GM19328 (cell line): ENCODE data around the gene TPSG1.

Source experiments
- ATAC-seq: cut with Tn5 transposase; IDR thresholded peaks from one replicate; pipeline ENCODE4 v1.9.1; 2021; ENCODE audit warnings: mild to moderate bottlenecking, moderate library complexity; ENCODE audit not compliant: unreplicated experiment

TPSG1 gene

DNA sequence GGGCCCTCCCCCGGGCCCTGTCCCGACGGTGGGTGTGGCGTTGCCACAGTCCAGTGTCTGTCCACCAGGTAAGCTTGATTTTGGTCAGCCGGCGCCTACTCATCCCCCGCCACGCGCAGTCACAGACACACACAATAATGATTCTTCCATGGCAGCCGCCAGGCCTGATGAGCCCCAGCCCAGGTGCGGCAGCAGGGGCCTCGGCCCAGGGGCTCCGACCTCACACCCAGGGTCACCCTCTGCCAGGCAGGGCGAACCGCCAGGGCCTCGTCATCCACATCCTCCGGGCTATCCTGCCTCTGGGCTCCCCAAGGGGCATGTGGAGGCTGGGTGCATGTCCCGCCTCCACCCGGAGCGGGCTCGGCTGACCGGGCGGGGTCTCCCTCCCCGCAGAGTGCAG is 7.5 kb downstream of the TPSG1 start:
- ATAC-seq = no peak

DNA sequence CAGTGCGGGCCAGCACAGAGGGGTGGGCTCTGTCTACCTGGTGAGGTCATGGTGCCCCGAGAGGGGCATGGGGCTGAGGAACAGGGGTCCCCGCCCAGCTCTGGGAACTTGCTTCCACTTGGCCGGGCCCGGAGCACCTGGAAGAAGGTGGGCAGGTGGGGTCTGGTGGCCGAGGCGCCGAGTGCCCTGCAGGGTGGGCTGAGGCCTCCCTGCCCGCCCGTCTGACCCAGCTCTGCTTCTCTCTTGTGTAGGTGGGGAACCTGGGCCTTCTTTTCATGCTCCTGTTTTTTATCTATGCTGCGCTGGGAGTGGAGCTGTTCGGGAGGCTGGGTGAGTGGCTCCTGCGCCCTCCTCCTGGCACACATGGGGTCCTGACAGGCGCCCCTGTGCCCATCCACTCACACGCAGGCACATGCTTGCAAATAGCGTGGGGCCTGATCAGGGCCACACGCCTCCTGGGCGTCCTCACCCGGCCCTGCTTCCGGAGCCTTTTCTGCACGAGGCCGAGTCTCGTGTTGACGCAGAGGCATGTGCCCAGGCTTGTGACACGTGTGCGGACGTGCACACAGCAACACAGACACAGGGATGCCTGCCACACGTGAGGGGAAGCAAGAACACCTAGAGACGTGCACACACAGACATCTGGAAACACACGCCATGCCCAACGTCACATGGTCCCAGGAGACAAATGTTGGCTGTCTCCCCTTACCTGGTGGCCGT is 8.2 kb downstream of the TPSG1 start:
- no peak for ATAC-seq

DNA sequence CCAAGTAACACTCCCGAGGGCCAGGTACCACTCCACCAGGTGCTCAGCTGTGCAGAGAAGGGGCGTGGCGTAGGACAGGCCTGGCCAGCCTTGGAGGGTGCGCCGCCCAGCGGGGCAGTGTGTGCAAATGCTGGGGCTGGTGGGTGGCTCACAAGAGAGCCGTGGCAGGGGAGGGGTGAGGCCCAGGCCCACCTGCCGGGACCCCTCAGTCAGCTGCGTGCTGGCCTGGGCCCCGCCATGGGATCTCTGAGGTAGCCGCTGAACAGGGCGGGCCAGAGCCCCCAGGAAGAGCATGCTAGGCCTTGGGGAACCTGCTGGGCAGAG is 8.8 kb downstream of the TPSG1 start:
- no peak for ATAC-seq

DNA sequence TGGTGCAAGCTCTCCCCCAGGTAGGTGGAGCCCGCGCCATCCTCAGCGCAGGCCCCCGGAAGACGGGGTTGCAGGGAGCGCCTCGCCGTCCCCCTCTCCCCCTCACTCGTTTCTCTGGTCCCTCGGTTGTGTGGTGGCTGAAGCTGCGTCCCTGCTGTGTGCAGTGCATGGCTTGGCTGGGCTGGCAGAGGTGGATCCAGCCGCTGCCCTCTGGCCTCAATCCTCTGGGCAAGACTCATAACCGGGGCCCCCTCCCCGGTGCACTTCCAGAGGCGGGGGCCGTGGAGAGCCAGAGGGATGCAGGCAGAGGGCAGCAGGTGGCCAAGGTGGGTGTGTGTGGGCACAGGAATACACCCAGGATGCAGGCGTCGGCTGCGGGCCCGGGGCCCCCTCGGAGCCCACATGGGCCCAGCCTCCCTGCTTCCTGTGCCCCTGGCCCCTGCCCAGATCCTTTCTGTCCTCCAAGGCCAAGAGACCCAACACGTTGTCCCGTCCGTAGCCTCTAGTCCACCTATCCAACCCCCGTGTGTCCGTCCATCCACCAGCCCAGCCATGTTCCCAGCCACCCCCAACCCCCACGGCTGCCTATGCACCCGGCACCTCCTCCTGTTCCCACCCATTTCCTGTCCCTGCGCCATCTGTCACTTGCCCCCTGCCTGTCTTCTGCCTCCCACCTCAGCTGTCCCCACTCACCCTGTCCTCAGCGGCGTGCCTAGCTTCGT is 9.3 kb downstream of the TPSG1 start:
- ATAC-seq = no peak

DNA sequence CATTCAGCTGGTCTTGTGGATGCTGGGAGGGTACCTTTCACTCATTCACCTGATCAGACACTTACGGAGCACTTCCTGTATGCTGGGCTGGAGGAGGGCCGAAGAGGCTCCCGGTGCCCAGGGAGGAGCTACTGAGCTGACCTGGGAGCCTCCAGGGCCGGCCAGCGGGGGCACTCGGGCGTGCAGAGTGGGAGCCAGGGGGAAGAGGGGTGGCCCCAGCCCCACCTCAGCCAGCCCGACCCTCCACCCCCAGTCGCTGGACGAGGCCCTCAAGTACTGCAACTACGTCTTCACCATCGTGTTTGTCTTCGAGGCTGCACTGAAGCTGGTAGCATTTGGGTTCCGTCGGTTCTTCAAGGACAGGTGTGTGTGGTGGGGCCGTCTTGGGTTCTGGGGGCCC is 10.3 kb downstream of the TPSG1 start:
- ATAC-seq = no peak

DNA sequence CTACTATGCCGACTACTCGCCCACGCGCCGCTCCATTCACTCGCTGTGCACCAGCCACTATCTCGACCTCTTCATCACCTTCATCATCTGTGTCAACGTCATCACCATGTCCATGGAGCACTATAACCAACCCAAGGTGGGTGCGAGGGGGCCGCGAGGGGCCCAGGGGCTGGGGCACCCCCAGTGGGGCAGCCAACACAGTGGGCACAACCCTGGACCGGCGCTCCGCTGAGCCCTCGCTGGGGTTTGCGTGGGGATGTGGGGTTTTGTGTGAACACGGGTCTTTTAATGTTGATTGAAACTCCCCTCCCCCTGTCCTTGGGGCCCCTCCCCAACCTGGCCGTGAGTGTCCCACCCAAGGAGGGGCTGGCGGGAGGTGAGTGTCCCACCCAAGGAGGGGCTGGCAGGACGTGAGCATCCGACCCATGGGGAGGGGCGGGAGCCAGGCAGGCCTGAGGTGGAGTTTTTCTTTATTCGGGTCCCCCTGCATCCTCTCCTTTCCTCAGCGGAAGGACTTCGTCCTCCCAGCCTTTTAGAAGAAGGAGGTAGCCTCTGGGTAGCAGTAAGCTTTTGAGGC is 11.2 kb downstream of the TPSG1 start:
- ATAC-seq = no peak

DNA sequence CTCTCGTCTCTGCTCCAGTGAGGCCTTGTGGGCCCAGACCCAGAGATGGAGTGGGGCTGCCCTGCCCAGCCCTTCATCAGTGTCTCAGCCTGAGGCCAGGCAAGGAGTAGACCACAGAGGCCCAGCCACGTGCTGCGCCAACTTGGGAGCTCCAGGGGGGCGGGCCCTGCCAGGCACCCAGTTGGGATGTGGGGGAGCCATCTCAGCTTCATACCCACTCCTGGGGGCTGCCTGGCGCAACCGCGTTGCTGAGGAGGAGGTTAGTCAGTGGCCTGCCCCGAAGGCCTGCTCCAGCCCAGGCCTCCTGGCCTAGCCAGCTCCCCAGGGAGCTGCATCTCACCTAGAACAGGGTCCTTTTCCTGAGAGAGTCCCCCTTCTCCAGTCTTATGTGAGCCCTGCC is 11.8 kb downstream of the TPSG1 start:
- no peak for ATAC-seq

DNA sequence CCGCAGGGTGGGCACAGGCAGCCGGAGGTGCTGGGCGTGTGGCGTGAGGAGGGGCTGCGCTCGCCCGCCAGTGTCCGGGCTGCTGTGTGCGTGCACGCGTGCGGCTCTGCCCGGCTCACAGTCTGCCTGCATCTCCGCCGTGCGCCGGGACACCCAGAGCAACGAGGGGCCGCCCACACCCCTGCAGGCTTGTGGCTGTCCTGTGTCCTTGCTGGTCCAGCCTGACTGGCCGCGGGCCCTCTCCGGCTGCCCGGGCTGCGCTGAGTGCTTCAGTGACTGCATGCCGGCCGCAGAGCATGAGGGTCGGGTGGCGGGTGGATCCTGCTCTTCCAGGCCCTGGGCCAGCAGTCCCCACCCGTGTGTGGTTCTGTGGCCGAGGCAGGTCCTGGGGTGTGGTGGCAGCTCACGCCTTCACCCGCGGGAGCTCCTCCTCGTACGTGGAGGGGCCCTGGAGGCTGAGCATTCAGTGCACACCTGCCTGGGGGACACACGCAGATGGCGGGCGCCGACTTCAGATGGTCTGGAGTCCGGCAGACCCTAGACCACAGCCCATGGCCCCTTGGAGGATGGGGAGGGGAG is 12.4 kb downstream of the TPSG1 start:
- ATAC-seq = no peak

DNA sequence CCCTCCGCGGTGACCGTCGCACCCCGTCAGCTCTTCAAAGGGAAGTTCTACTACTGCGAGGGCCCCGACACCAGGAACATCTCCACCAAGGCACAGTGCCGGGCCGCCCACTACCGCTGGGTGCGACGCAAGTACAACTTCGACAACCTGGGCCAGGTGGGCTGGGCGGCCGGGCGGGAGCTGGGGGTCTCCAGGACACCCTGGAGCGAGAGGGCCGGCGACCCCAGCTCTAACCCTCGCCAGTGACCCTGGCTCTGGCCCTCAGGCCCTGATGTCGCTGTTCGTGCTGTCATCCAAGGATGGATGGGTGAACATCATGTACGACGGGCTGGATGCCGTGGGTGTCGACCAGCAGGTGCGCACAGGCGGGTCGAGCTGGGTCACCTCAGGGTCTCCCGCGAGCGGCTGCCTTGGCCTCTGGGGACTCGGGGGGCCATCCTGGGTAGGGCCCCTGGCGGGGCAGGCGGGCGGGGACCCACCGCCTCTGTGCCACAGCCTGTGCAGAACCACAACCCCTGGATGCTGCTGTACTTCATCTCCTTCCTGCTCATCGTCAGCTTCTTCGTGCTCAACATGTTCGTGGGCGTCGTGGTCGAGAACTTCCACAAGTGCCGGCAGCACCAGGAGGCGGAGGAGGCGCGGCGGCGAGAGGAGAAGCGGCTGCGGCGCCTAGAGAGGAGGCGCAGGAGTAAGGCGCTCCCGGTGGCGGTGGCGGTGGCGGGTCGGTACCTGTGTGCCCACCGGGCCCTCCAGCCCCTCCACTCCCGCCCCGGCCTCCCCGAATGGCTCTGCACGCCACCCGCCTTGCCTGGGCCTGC is 13.4 kb downstream of the TPSG1 start:
- ATAC-seq = no peak

DNA sequence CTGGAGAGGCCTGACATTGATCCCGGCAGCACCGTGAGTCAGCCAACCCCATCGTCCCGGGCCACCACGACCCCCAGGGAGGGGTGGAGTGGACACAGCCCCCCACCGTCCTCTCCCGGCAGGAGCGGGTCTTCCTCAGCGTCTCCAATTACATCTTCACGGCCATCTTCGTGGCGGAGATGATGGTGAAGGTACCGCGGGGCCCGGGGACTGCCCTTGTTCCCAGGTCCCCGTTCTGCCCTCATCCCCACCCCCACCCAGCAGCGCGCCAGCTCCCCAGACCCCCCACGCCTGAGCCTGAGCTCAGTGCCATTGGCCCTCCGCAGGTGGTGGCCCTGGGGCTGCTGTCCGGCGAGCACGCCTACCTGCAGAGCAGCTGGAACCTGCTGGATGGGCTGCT is 14.6 kb downstream of the TPSG1 start:
- ATAC-seq = no peak

DNA sequence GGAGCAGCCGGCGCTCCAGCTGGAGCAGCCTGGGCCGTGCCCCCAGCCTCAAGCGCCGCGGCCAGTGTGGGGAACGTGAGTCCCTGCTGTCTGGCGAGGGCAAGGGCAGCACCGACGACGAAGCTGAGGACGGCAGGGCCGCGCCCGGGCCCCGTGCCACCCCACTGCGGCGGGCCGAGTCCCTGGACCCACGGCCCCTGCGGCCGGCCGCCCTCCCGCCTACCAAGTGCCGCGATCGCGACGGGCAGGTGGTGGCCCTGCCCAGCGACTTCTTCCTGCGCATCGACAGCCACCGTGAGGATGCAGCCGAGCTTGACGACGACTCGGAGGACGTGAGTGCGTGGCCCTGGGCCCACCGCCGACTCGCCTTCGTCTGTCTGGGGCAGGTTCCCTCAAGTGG is 16.0 kb downstream of the TPSG1 start:
- no peak for ATAC-seq

DNA sequence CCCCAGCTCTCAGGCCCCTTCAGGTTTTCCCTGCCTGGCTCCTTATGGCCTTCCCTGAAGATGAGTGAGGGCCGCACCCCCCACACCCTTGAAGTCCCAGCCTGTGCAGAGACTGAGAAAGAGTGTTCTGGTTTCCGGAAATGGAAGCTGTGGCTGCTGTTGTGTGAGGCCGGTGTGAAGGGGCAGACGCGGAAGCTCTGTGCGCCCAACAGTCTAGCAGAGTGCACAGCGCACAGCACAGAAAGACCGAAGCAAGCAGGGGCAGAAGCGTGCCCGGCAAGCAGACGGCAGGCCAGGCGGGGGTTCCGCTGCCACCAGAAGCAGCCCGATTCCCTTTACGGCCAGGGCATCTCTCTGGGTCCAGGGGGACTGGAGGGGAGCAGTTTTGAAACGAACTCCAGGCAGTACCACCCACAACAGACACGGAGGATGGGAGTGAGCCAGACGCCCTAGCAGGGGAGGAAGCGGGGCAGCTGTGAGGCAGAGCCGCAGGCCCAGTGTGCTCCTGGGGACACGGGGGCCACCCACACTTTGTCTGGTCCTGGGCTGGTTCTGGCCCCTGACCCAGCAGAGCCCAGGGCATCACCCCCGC is 16.7 kb downstream of the TPSG1 start:
- no peak for ATAC-seq

DNA sequence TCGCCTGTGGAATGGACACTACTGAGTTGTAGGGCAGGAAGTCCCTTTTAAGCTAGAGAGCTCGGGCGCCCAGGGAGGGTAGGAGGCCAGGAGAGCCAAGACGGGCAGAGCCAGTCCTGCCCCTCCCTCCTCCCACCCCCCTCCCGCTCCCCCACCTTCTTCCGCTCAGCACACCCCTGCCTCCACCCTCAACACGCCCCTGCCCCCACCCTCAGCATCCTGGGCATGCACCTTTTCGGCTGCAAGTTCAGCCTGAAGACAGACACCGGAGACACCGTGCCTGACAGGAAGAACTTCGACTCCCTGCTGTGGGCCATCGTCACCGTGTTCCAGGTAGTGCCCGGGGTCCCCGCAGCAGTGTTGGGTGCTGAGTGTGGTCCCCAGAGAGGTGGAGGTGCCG is 18.3 kb downstream of the TPSG1 start:
- ATAC-seq = no peak

DNA sequence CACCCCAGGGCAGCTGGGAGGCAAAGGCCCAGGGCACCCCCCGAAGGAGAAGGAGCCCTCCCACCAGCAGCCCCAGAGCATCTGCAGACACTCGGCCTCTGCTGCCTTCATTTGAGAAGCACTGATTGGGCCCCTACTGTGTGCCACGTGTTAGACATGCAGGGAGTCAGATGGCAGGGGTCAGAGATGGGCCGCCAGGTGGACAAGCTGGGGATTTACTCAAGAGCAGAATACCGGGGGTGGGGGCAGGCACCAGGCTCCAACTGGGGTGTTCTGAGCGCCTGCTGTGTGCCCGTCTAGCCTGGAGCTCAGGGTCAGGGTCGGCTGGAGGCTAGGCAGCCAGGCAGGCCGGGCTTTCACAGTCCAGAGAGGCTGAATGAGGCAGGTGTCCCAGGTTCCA is 18.7 kb downstream of the TPSG1 start:
- ATAC-seq = no peak

DNA sequence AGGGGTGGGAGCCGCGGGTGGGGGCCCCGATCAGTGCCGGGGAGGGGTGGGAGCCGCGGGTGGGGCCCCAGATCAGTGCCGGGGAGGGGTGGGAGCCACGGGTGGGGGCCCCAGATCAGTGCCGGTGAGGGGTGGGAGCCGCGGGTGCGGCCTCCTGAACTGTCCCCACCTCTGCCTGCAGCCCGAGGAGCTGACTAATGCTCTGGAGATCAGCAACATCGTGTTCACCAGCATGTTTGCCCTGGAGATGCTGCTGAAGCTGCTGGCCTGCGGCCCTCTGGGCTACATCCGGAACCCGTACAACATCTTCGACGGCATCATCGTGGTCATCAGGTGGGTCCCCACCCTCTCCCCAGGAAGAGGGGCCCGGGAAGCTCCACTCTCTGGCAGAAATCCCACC is 20.1 kb downstream of the TPSG1 start:
- ATAC-seq = no peak

DNA sequence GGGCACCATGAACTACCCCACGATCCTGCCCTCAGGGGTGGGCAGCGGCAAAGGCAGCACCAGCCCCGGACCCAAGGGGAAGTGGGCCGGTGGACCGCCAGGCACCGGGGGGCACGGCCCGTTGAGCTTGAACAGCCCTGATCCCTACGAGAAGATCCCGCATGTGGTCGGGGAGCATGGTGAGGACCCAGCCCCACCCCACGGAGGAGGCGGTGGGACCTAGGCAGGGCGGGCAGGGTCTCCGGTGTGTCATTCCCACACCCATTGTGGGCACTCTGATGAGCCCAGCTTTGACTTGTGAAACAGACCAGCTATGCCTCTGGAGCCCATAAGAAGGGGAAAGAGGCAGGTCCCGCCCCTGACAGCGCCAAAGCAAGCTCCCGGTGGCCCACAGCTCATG is 22.8 kb downstream of the TPSG1 start:
- ATAC-seq = no peak

DNA sequence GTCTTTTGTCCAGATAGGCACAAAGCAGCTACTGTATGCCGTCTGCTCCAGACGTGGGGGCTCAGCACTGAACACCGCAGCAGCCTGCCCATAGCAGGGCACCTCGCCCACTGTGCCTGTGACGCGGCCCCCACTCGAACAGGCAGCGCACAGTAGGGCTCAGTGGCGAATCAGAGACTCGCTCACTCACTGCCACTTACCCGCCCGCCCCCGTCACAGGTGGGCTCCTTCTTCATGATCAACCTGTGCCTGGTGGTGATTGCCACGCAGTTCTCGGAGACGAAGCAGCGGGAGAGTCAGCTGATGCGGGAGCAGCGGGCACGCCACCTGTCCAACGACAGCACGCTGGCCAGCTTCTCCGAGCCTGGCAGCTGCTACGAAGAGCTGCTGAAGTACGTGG is 23.6 kb downstream of the TPSG1 start:
- no peak for ATAC-seq

DNA sequence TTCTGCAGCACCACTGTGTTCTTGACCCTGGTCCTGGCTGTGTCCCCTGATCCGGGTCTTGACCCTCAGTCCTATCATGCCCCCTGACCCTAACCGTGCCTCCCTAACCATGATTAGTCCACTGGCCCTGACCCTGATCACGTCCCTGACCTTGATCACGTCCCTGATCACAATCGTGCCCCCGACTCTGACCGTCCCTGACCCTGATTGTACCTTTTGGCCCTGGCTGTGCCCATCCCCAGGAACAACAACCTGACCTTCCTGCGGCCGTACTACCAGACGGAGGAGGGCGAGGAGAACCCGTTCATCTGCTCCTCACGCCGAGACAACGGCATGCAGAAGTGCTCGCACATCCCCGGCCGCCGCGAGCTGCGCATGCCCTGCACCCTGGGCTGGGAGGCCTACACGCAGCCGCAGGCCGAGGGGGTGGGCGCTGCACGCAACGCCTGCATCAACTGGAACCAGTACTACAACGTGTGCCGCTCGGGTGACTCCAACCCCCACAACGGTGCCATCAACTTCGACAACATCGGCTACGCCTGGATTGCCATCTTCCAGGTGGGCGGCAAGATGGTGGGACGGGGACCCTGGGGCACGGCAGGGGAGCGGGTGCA is 24.9 kb downstream of the TPSG1 start:
- no peak for ATAC-seq

DNA sequence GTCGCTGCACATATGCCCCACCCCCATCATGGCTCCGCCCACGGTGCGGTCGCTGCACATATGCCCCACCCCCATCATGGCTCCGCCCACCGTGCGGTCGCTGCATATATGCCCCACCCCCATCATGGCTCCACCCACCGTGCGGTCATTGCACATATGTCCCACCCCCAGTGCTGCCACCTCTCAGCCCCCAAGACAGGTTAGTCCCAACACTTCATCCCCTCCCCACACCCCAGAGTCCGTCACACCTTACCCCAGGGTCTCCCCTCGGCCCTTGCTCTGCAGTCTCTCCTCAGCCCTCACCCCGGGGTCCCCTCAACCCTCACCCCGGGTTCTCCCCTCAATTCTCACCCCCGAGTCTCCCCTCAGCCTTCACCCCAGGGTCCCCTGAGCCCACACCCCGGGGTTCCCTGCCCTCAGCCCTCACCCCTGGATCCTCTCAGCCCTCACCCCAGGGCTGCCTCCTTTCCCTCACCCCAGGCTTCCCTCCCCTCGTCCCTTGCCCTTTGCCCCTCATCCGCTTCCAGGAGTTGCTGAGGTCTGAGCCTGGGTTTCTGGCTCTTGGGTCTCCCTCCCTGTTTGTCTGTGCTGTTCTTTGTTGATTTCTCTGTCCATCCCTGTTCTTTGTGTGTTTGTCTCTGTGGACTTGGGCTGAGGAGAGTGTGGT is 25.6 kb downstream of the TPSG1 start:
- no peak for ATAC-seq
